GM21381 (cell line): ENCODE results near the gene ZNHIT2.
"Not testable (repeated sequence)": the region's sequence is repeated elsewhere in the genome, so short reads cannot be mapped to it uniquely, and the experiment has no call there.

Experiments
- ATAC-seq: cut with Tn5 transposase; IDR thresholded peaks from one replicate; pipeline ENCODE4 v1.9.1; 2021; ENCODE audit warnings: mild to moderate bottlenecking, moderate library complexity; ENCODE audit not compliant: unreplicated experiment

The ZNHIT2 gene

GRCh38 chr11:65117206-65118096, at the start of gene ZNHIT2:
Gene ZNHIT2, minus strand, starts transcription at chr11:65117701. Its CDS starts 48 bp downstream, at chr11:65117653.
- ATAC-seq: peak; percentile 61

- ATAC-seq: no peak
Observed at GRCh38 chr11:65166893-65167292, 49.4 kb upstream of the ZNHIT2 start.

- ATAC-seq: no peak
Observed at GRCh38 chr11:65165410-65166317, 48.2 kb upstream of the ZNHIT2 start.

- no peak for ATAC-seq
Observed at GRCh38 chr11:65163684-65164083, 46.2 kb upstream of the ZNHIT2 start.

GRCh38 chr11:65160643-65161042, 43.1 kb upstream of the ZNHIT2 start:
- no peak for ATAC-seq

GRCh38 chr11:65159012-65159411, 41.5 kb upstream of the ZNHIT2 start:
- ATAC-seq: no peak

GRCh38 chr11:65157336-65157735, 39.8 kb upstream of the ZNHIT2 start:
- ATAC-seq: no peak

- no peak for ATAC-seq
Observed at GRCh38 chr11:65156926-65157325, 39.4 kb upstream of the ZNHIT2 start.

GRCh38 chr11:65156256-65156655, 38.8 kb upstream of the ZNHIT2 start:
- ATAC-seq: no peak

- no peak for ATAC-seq
Observed at GRCh38 chr11:65152122-65152521, 34.6 kb upstream of the ZNHIT2 start.

- ATAC-seq: no peak
Observed at GRCh38 chr11:65151331-65151899, 33.9 kb upstream of the ZNHIT2 start.

GRCh38 chr11:65150509-65151299, 33.2 kb upstream of the ZNHIT2 start:
- no peak for ATAC-seq

GRCh38 chr11:65150131-65150508, 32.6 kb upstream of the ZNHIT2 start:
- not testable (repeated sequence) for ATAC-seq

GRCh38 chr11:65148657-65149056, 31.2 kb upstream of the ZNHIT2 start:
- no peak for ATAC-seq

- ATAC-seq: no peak
Observed at GRCh38 chr11:65147352-65148075, 30.0 kb upstream of the ZNHIT2 start.

- ATAC-seq: no peak
Observed at GRCh38 chr11:65141896-65142494, 24.5 kb upstream of the ZNHIT2 start.

- ATAC-seq: no peak
Observed at GRCh38 chr11:65136515-65137096, 19.1 kb upstream of the ZNHIT2 start.

GRCh38 chr11:65135633-65136145, 18.2 kb upstream of the ZNHIT2 start:
- ATAC-seq: no peak
